ENCODE results near the gene SLC5A3.

- TF ChIP-seq POLR2A (IDR thresholded peaks at IDR 0.05) (no peak), CTCF (IDR thresholded peaks at IDR 0.05) (no peak)
Measured at GRCh38 chr21:34065027-34065426, 8.4 kb upstream of the SLC5A3 start.
